HEK293 (cell line): Measurements from ENCODE around the gene TFPT.

Experiments
- CTCF ChIA-PET: fragments of 350-600 bp; formaldehyde crosslinking; extraction: SDS; loops from one replicate; lab custom pipeline; 2021; ENCODE audit warnings: antibody characterized with exemption; lab: Yijun Ruan, JAX
- POLR2A ChIA-PET: fragments of 300-600 bp; formaldehyde crosslinking; extraction: SDS; loops from one replicate; lab custom pipeline; 2020; ENCODE audit warnings: antibody characterized with exemption, inconsistent platforms; lab: Yijun Ruan, JAX
- H3K27ac ChIP-seq: fragments of 200-500 bp; sonication (Bioruptor generic); 2 replicates; pipeline ENCODE4 v1.5.1; 2014; ENCODE audit warnings: low read depth, low read length, control low read depth, inconsistent platforms; ENCODE audit errors: extremely low read depth
- H3K36me3 ChIP-seq, 2 experiments: fragments of 200-500 bp in 1 of 2; sonication (Bioruptor generic) in 1 of 2; 1 replicate in 1 of 2; 2 replicates in 1 of 2; pipeline ENCODE4 v1.5.1; 2014 to 2017; ENCODE audit warnings: inconsistent platforms in 2 of 2, low read length in 2 of 2; ENCODE audit not compliant: control insufficient read depth in 2 of 2, insufficient read depth in 1 of 2
- H3K4me1 ChIP-seq: fragments of 200-500 bp; sonication (Bioruptor generic); 2 replicates; pipeline ENCODE4 v1.5.1; 2014; ENCODE audit warnings: mild to moderate bottlenecking, low read length, inconsistent platforms; ENCODE audit not compliant: control insufficient read depth, insufficient read depth
- H3K4me3 ChIP-seq: 2 replicates; pipeline ENCODE4 v1.5.1; 2011; ENCODE audit warnings: low read depth, mild to moderate bottlenecking, control low read depth, low read length, moderate library complexity
- H3K9me3 ChIP-seq: fragments of 200-500 bp; sonication (Bioruptor generic); 2 replicates; pipeline ENCODE4 v1.5.1; 2014; ENCODE audit warnings: low read depth, low read length, inconsistent platforms; ENCODE audit not compliant: control insufficient read depth, insufficient read depth
- EGR2 ChIP-seq: fragments of 450-650 bp; formaldehyde crosslinking; IDR thresholded peaks from 2 replicates; pipeline ENCODE4 v1.5.1; 2016; ENCODE audit warnings: low read depth, missing biosample characterization, missing genetic modification characterization
- HOXA7 ChIP-seq: sonication (generic); formaldehyde crosslinking; IDR thresholded peaks from 2 replicates; pipeline ENCODE4 v1.8.1; 2022; ENCODE audit warnings: missing genetic modification reagents, borderline replicate concordance
- IKZF3 ChIP-seq: fragments of 450-650 bp; IDR thresholded peaks from 2 replicates; pipeline ENCODE4 v1.5.0; 2018; ENCODE audit warnings: missing biosample characterization, mild to moderate bottlenecking, missing genetic modification characterization, moderate library complexity
- KLF9 ChIP-seq: fragments of 450-650 bp; formaldehyde crosslinking; IDR thresholded peaks from 2 replicates; pipeline ENCODE4 v1.5.1; 2016; ENCODE audit warnings: missing biosample characterization, missing genetic modification characterization, low read depth
- SALL2 ChIP-seq: fragments of 450-650 bp; formaldehyde crosslinking; IDR thresholded peaks from 2 replicates; pipeline ENCODE4 v1.5.0; 2017; ENCODE audit warnings: missing biosample characterization, mild to moderate bottlenecking, missing genetic modification characterization, borderline replicate concordance
- SCRT2 ChIP-seq: fragments of 450-650 bp; formaldehyde crosslinking; IDR thresholded peaks from 2 replicates; pipeline ENCODE4 v1.5.1; 2016; ENCODE audit warnings: missing biosample characterization, missing genetic modification characterization
- TRIM28 ChIP-seq: IDR thresholded peaks from 2 replicates; pipeline ENCODE4 v1.6.1; 2011; ENCODE audit warnings: low read length, control low read depth, borderline replicate concordance
- WT1 ChIP-seq: fragments of 450-650 bp; formaldehyde crosslinking; IDR thresholded peaks from 2 replicates; pipeline ENCODE4 v1.5.1; 2016; ENCODE audit warnings: missing biosample characterization, missing genetic modification characterization
- ZBTB48 ChIP-seq: fragments of 450-650 bp; formaldehyde crosslinking; IDR thresholded peaks from 2 replicates; pipeline ENCODE4 v1.5.1; 2016; ENCODE audit warnings: missing biosample characterization, missing genetic modification characterization
- ZFHX2 ChIP-seq: fragments of 450-650 bp; formaldehyde crosslinking; conservative IDR thresholded peaks from 2 replicates; pipeline ENCODE4 v1.5.1; 2016; ENCODE audit warnings: missing biosample characterization, missing genetic modification characterization
- ZNF16 ChIP-seq: fragments of 450-650 bp; formaldehyde crosslinking; IDR thresholded peaks from 2 replicates; pipeline ENCODE4 v1.5.1; 2016; ENCODE audit warnings: low read depth, missing biosample characterization, missing genetic modification characterization
- ZNF23 ChIP-seq: fragments of 450-650 bp; formaldehyde crosslinking; IDR thresholded peaks from 2 replicates; pipeline ENCODE4 v1.5.1; 2016; ENCODE audit warnings: missing biosample characterization, missing genetic modification characterization, borderline replicate concordance
- ZNF302 ChIP-seq: fragments of 450-650 bp; formaldehyde crosslinking; IDR thresholded peaks from 2 replicates; pipeline ENCODE4 v1.5.1; 2016; ENCODE audit warnings: missing biosample characterization, missing genetic modification characterization, low read depth
- ZNF324 ChIP-seq: fragments of 450-650 bp; formaldehyde crosslinking; IDR thresholded peaks from 2 replicates; pipeline ENCODE4 v1.5.1; 2016; ENCODE audit warnings: missing biosample characterization, missing genetic modification characterization
- ZNF423 ChIP-seq: fragments of 450-650 bp; formaldehyde crosslinking; IDR thresholded peaks from 2 replicates; pipeline ENCODE4 v1.5.1; 2016; ENCODE audit warnings: missing biosample characterization, missing genetic modification characterization
- ZNF510 ChIP-seq: fragments of 450-650 bp; formaldehyde crosslinking; IDR thresholded peaks from 2 replicates; pipeline ENCODE4 v1.5.1; 2018; ENCODE audit warnings: mild to moderate bottlenecking, missing genetic modification characterization, missing biosample characterization; ENCODE audit not compliant: insufficient replicate concordance
- ZNF600 ChIP-seq: fragments of 450-650 bp; formaldehyde crosslinking; IDR thresholded peaks from 2 replicates; pipeline ENCODE4 v1.5.1; 2016; ENCODE audit warnings: missing biosample characterization, missing genetic modification characterization
- ZNF610 ChIP-seq: fragments of 450-650 bp; formaldehyde crosslinking; IDR thresholded peaks from 2 replicates; pipeline ENCODE4 v1.5.1; 2016; ENCODE audit warnings: missing biosample characterization, missing genetic modification characterization, borderline replicate concordance
- ZNF776 ChIP-seq: fragments of 450-650 bp; formaldehyde crosslinking; IDR thresholded peaks from 2 replicates; pipeline ENCODE4 v1.5.0; 2017; ENCODE audit warnings: missing biosample characterization, missing genetic modification characterization, borderline replicate concordance

Gene TFPT

GRCh38 chr19:54151362-54152035 is 36.0 kb upstream of the TFPT start:
- ChIA-PET CTCF (interaction anchor here (0.6 to 1.2 kb wide), 2 partner anchors 15 to 81 kb away, joined by 3 read pairs; no protein-coding TSS in a partner anchor), POLR2A (interaction anchor here (0.7 to 8.0 kb wide), 4 partner anchors 9 to 127 kb away, joined by 3 to 87 read pairs (median 3); partner anchors contain the start of genes CNOT3 and MBOAT7)
- peaks cover 56 to 96% of the 10 kb centered on the region in 2 experiments for H3K36me3 ChIP-seq
- no peak overlapping the region for H3K4me3 ChIP-seq
- H3K4me1 ChIP-seq: no peaks in the 10 kb centered on the region
- peak overlapping the region; percentile 24; the same call in 1 of the 2 replicates for H3K27ac ChIP-seq
- TF ChIP-seq ZNF600 (0 out of 2 replicates have a peak, but pooled peaks have one; percentile 56), ZNF324 (tag by site-specific recombination) (no peak), IKZF3 (tag by site-specific recombination) (no peak), ZNF423 (tag by site-specific recombination) (no peak), ZNF302 (tag by site-specific recombination) (no peak), ZNF610 (no peak), WT1 (no peak)
- H3K9me3 ChIP-seq: no peaks in the 10 kb centered on the region

GRCh38 chr19:54149021-54149812 is 33.8 kb upstream of the TFPT start:
- Histone ChIP-seq H3K27ac (no peak overlapping the region), H3K4me3 (no peak overlapping the region), H3K4me1 (no peaks in the 10 kb centered on the region), H3K36me3 (peaks cover 68 to 98% of the 10 kb centered on the region in 2 experiments), H3K9me3 (no peaks in the 10 kb centered on the region)
- POLR2A ChIA-PET: interaction anchor here (3.9 to 8.0 kb wide), 2 partner anchors 9 to 11 kb away, joined by 23 to 87 read pairs; partner anchors contain the start of genes CNOT3 and LENG1
- CTCF ChIA-PET: interaction anchor here (1.3 to 2.2 kb wide), 2 partner anchors 8 to 10 kb away, joined by 5 to 9 read pairs; partner anchors contain the start of gene LENG1
- no peak for TF ChIP-seq SALL2
- no peak for TF ChIP-seq ZBTB48
- no peak for TF ChIP-seq ZNF16 (tag by site-specific recombination)
- no peak for TF ChIP-seq ZNF23 (tag by site-specific recombination)
- TF ChIP-seq TRIM28: no peak
- TF ChIP-seq ZNF776 (tag by site-specific recombination): no peak
- peak; percentile 39; the same call in 1 of the 2 replicates for TF ChIP-seq KLF9 (tag by site-specific recombination)
- no peak for TF ChIP-seq ZFHX2 (tag by site-specific recombination)
- no peak for TF ChIP-seq HOXA7 (CRISPR knock-in tag)

- Histone ChIP-seq H3K36me3 (peaks cover 70 to 98% of the 10 kb centered on the region in 2 experiments), H3K4me1 (no peaks in the 10 kb centered on the region), H3K27ac (no peak overlapping the region), H3K4me3 (no peak overlapping the region), H3K9me3 (no peaks in the 10 kb centered on the region)
- TF ChIP-seq ZNF510 (tag by site-specific recombination) (no peak), ZFHX2 (tag by site-specific recombination) (peak; percentile 90), SCRT2 (tag by site-specific recombination) (no peak), EGR2 (peak; percentile 84)
- POLR2A ChIA-PET: interaction anchor here (3.9 to 8.0 kb wide), 2 partner anchors 10 to 11 kb away, joined by 23 to 87 read pairs; partner anchors contain the start of genes CNOT3 and LENG1
- CTCF ChIA-PET: interaction anchor here (1.3 kb wide), 1 partner anchor 9 kb away, joined by 5 read pairs; no protein-coding TSS in a partner anchor
Observed at GRCh38 chr19:54148158-54148557, 32.7 kb upstream of the TFPT start.
